ENCODE data around the gene NDFIP1.

DNA sequence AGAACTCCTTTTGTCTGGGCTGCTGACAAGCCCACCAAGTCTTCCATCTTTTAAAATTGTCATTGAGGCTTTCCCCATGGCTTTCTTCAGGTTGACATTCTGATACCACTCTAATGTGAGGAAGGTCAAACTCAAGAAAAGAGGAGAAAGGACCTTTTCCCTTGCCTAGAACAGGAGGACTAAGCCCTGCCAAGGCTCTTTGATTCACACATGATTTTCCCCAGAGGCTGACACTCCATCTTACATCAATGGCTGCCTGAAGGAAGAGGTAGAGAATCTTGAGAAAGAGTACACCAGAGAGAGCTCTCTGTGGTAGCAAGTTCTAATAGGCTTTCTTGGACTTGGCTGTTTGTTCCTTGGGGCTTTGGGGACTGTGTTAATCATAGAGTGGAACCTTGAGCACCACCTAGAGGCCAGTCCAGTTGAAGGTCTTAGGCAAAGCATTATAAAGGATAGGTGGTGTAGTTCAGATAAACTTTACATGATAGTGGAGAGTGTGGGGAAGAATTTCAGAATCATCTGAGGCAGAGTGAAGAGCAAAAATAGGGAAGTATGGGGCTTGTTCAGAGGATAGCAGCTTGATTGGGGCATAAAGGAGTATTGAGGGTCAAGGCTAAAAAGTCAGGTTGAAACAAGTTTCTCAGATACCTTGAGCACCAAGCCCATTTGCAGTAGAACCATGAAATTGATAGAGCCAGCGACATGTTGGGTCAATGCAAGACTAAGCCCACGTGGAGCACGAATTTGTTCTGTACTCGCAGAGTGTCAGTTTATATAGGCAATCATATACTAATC lies 36.7 kb downstream of the NDFIP1 start:
- TF ChIP-seq POLR2A (IDR thresholded peaks at IDR 0.05) (no peak), POLR2AphosphoS5 (IDR thresholded peaks at IDR 0.05; ENCODE audit: insufficient read depth in 1 of 2, low read depth in 1 of 2) (no peak)
- TF ChIP-seq, protein P1, sequence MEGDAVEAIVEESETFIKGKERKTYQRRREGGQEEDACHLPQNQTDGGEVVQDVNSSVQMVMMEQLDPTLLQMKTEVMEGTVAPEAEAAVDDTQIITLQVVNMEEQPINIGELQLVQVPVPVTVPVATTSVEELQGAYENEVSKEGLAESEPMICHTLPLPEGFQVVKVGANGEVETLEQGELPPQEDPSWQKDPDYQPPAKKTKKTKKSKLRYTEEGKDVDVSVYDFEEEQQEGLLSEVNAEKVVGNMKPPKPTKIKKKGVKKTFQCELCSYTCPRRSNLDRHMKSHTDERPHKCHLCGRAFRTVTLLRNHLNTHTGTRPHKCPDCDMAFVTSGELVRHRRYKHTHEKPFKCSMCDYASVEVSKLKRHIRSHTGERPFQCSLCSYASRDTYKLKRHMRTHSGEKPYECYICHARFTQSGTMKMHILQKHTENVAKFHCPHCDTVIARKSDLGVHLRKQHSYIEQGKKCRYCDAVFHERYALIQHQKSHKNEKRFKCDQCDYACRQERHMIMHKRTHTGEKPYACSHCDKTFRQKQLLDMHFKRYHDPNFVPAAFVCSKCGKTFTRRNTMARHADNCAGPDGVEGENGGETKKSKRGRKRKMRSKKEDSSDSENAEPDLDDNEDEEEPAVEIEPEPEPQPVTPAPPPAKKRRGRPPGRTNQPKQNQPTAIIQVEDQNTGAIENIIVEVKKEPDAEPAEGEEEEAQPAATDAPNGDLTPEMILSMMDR (IDR thresholded peaks at IDR 0.05): peak in 2 of 3 experiments; percentile 43 to 49
